ENCODE results near the gene COL21A1. TPM values are rescaled to one million over a fixed set of nuclear protein-coding genes. Genes with fewer than 3 reads are reported as not detected.
"Not testable (repeated sequence)": the region's sequence is repeated elsewhere in the genome, so short reads cannot be mapped to it uniquely, and the experiment has no call there.

The COL21A1 gene
- total RNA-seq, 1 donor from 2014 or later = not detected

GRCh38 chr6:56021943-56022342, 225.4 kb downstream of the COL21A1 start:
- TF ChIP-seq, protein P1, sequence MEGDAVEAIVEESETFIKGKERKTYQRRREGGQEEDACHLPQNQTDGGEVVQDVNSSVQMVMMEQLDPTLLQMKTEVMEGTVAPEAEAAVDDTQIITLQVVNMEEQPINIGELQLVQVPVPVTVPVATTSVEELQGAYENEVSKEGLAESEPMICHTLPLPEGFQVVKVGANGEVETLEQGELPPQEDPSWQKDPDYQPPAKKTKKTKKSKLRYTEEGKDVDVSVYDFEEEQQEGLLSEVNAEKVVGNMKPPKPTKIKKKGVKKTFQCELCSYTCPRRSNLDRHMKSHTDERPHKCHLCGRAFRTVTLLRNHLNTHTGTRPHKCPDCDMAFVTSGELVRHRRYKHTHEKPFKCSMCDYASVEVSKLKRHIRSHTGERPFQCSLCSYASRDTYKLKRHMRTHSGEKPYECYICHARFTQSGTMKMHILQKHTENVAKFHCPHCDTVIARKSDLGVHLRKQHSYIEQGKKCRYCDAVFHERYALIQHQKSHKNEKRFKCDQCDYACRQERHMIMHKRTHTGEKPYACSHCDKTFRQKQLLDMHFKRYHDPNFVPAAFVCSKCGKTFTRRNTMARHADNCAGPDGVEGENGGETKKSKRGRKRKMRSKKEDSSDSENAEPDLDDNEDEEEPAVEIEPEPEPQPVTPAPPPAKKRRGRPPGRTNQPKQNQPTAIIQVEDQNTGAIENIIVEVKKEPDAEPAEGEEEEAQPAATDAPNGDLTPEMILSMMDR (IDR thresholded peaks at IDR 0.05) = no peak
- H3K4me3 Mint-ChIP-seq = no peak overlapping the region
- no peak for ATAC-seq (ENCODE audit: low read depth)
- ChIA-PET POLR2A (no interaction called here), CTCF (no interaction called here)
- no peaks in the 10 kb centered on the region for H3K4me1 Mint-ChIP-seq
- H3K27me3 Mint-ChIP-seq = no peaks in the 10 kb centered on the region
- H3K36me3 Mint-ChIP-seq (ENCODE audit: low read depth) = no peaks in the 10 kb centered on the region
- H3K27ac Mint-ChIP-seq = no peak overlapping the region
- DNase-seq = no peak
- H3K9me3 Mint-ChIP-seq = no peaks in the 10 kb centered on the region
- intact Hi-C loops (cut with micrococcal nuclease) = no loop called here

DNA sequence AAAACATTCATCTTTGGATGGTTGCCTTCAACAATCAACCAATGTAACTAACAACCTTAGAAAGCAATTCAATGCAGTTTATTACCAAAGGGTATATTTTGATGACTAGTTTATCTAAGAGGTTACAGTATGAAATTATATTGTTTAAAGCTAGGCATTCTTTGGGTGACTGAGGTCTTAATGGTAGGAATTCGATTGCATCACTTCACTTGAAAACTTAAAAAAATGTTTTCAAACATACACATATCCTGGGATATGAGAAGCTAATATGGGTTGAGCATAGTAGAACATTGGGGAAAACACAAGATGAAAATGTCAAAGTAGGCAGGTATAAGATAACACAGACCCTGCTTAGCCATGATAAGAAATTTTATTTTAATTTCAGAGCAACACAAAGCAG, 227.4 kb downstream of the COL21A1 start:
- CTCF ChIA-PET = no interaction called here
- H3K9me3 Mint-ChIP-seq = peaks cover 4% of the 10 kb centered on the region
- DNase-seq = no peak
- intact Hi-C loops (cut with micrococcal nuclease) = no loop called here
- H3K4me1 Mint-ChIP-seq = no peaks in the 10 kb centered on the region
- no peaks in the 10 kb centered on the region for H3K27me3 Mint-ChIP-seq
- ATAC-seq (ENCODE audit: low read depth) = no peak
- no peak overlapping the region for H3K27ac Mint-ChIP-seq
- TF ChIP-seq, protein P1 (IDR thresholded peaks at IDR 0.05) = no peak
- POLR2A ChIA-PET = no interaction called here
- H3K4me3 Mint-ChIP-seq = no peak overlapping the region
- no peaks in the 10 kb centered on the region for H3K36me3 Mint-ChIP-seq (ENCODE audit: low read depth)

DNA sequence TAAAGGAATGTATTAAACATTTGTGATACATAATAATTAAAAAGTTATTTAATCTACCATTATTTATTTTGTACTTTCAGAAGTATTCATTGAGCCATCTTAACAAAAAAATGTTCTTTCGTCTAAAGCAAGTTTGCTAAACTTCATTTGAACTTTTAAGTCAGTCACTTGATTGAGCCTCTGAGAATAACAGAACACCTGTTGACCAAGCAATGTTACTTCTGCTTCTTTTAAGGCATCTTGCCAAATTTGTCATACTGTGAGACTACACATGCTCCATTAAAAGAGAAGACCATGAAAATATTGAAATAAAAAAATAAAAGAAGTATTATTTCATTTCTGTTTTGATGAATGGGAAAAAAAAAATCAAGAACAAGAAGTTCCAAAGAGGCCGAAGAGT, 230.2 kb downstream of the COL21A1 start:
- intact Hi-C loops (cut with micrococcal nuclease) = no loop called here
- ChIA-PET CTCF (no interaction called here), POLR2A (no interaction called here)
- Mint-ChIP-seq H3K27me3 (no peaks in the 10 kb centered on the region), H3K36me3 (ENCODE audit: low read depth) (no peaks in the 10 kb centered on the region), H3K4me1 (no peaks in the 10 kb centered on the region), H3K27ac (no peak overlapping the region), H3K9me3 (peaks cover 4% of the 10 kb centered on the region), H3K4me3 (no peak overlapping the region)
- ATAC-seq (ENCODE audit: low read depth) (no peak), DNase-seq (no peak)
- TF ChIP-seq, protein P1 (IDR thresholded peaks at IDR 0.05) = no peak

DNA sequence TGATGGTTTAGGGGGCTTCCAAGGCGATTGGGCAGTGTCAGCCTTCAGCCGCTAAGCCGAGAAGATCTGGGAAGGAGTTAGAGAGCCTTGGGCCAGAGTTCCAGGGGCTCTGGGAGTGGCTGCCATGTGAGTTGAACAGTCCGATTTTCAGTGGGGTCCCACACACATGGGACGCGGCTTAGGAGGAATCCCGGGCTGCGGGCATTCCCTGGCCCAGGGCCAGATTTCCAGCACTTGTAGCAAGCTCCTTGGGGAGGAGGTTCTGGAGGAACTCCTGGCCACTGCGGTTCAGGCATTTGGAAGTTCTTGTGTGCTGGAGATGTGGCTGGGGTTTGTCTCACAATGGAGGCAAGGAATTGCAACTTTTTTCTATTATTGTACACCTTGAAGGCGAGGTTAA, 233.3 kb downstream of the COL21A1 start:
- H3K9me3 Mint-ChIP-seq; H3K36me3 Mint-ChIP-seq (ENCODE audit: low read depth); intact Hi-C loops (cut with micrococcal nuclease); DNase-seq; H3K4me3 Mint-ChIP-seq; H3K27ac Mint-ChIP-seq; ATAC-seq (ENCODE audit: low read depth); H3K27me3 Mint-ChIP-seq; CTCF ChIA-PET; POLR2A ChIA-PET; H3K4me1 Mint-ChIP-seq: not testable (repeated sequence)

GRCh38 chr6:56009636-56010035, 237.7 kb downstream of the COL21A1 start:
- no peak overlapping the region for H3K27ac Mint-ChIP-seq
- ChIA-PET POLR2A (no interaction called here), CTCF (no interaction called here)
- no peak for ATAC-seq (ENCODE audit: low read depth)
- no peak overlapping the region for H3K4me3 Mint-ChIP-seq
- H3K9me3 Mint-ChIP-seq = no peaks in the 10 kb centered on the region
- H3K27me3 Mint-ChIP-seq = no peaks in the 10 kb centered on the region
- TF ChIP-seq, protein P1 (IDR thresholded peaks at IDR 0.05) = no peak
- intact Hi-C loops (cut with micrococcal nuclease) = no loop called here
- no peaks in the 10 kb centered on the region for H3K4me1 Mint-ChIP-seq
- no peak for DNase-seq
- H3K36me3 Mint-ChIP-seq (ENCODE audit: low read depth) = no peaks in the 10 kb centered on the region
